GM06990 (cell line): ENCODE measurements around the gene FOXE1.

Experiments
- DNase-seq: peaks from one replicate; pipeline ENCODE4 v3.0.0-alpha.2; 2011; ENCODE audit not compliant: insufficient read length; ENCODE audit errors: extremely low read depth
- H3K27me3 ChIP-seq: replicated peaks from 2 replicates; pipeline ENCODE4 v1.6.0; 2011; ENCODE audit warnings: low read length; ENCODE audit not compliant: control insufficient read depth, insufficient read depth
- H3K36me3 ChIP-seq: 2 replicates; pipeline ENCODE4 v1.5.1; 2011; ENCODE audit warnings: low read length; ENCODE audit not compliant: control insufficient read depth, insufficient read depth
- H3K4me3 ChIP-seq: replicated peaks from 2 replicates; pipeline ENCODE4 v1.5.1; 2011; ENCODE audit warnings: low read depth, mild to moderate bottlenecking, control low read depth, low read length
- CTCF ChIP-seq: IDR thresholded peaks from 2 replicates; pipeline ENCODE4 v1.5.1; 2011; ENCODE audit warnings: low read length, control low read depth, mild to moderate bottlenecking, inconsistent platforms; ENCODE audit not compliant: insufficient read depth, poor library complexity, severe bottlenecking

FOXE1 gene

GRCh38 chr9:97808972-97809371, 44.1 kb upstream of the FOXE1 start:
- peaks cover 2% of the 10 kb centered on the region; the same call in 1 of the 2 replicates for H3K27me3 ChIP-seq
- no peak for TF ChIP-seq CTCF
- DNase-seq = no peak
- H3K36me3 ChIP-seq = no peaks in the 10 kb centered on the region
- no peak overlapping the region for H3K4me3 ChIP-seq

- TF ChIP-seq CTCF = no peak
- H3K27me3 ChIP-seq = peaks cover 1% of the 10 kb centered on the region; the same call in 1 of the 2 replicates
- no peak overlapping the region for H3K4me3 ChIP-seq
- no peaks in the 10 kb centered on the region for H3K36me3 ChIP-seq
- DNase-seq = no peak
Observed at GRCh38 chr9:97809666-97810344, 43.2 kb upstream of the FOXE1 start.

- TF ChIP-seq CTCF = no peak
- no peak for DNase-seq
- Histone ChIP-seq H3K27me3 (no peaks in the 10 kb centered on the region; the same call in 1 of the 2 replicates), H3K36me3 (no peaks in the 10 kb centered on the region), H3K4me3 (no peak overlapping the region)
Observed at GRCh38 chr9:97811533-97812246, 41.3 kb upstream of the FOXE1 start.

GRCh38 chr9:97812247-97812543, 40.8 kb upstream of the FOXE1 start:
- Histone ChIP-seq H3K4me3 (no peak overlapping the region), H3K36me3 (no peaks in the 10 kb centered on the region), H3K27me3 (no peaks in the 10 kb centered on the region; the same call in 1 of the 2 replicates)
- DNase-seq = no peak
- no peak for TF ChIP-seq CTCF

- no peak for TF ChIP-seq CTCF
- H3K4me3 ChIP-seq = no peak overlapping the region
- no peaks in the 10 kb centered on the region for H3K36me3 ChIP-seq
- no peaks in the 10 kb centered on the region; the same call in none of the 2 replicates for H3K27me3 ChIP-seq
- DNase-seq = no peak
Observed at GRCh38 chr9:97813072-97813471, 40.0 kb upstream of the FOXE1 start.
